Measurements from ENCODE around the gene PPIL1. TPM values are rescaled to one million over a fixed set of nuclear protein-coding genes. Genes with fewer than 3 reads are reported as not detected.

Gene PPIL1
- total and polyA plus RNA-seq, 2 of the 4 experiments (the other 2 are of a cell fraction): 28.4 to 58.4 TPM

DNA sequence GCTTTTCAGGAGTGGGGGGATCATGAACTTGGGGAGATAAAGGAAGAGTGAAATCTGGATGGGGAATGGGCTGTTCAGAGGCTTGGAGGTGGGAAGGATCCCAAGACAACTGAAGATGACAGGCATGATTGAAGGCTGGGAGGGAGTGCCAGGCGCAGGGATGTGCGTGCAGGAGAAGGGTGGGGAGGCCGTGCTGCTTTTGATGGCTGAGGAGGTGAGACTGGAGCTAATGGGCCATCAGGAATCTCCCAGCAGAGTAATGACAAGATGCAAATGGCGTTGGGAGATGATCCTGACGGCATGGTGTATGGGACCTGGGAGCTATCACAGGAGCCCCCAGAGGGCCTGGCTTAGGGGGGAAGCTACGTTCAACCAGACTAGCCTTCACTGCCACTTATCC is 36.9 kb downstream of the PPIL1 start:
- in situ Hi-C loops (cut with MboI; ENCODE audit: low sequenced_read_pairs) (no loop called here), intact Hi-C loops (cut with micrococcal nuclease) (loop anchor here (5.0 kb wide), 1 partner anchor 45 kb away; no protein-coding TSS in a partner anchor), dilution Hi-C loops (cut with HindIII; ENCODE audit: low sequenced_read_pairs, unreplicated experiment) (no loop called here)
- no peak overlapping the region for H3K4me2 ChIP-seq (ENCODE audit: low read depth, low read length)
- H3K9ac ChIP-seq (ENCODE audit: low read depth, low read length): no peak overlapping the region
- H3K36me3 ChIP-seq (ENCODE audit: control insufficient read depth, insufficient read depth, low read length): no peaks in the 10 kb centered on the region
- no peaks in the 10 kb centered on the region for H3K79me1 ChIP-seq (ENCODE audit: low read depth in 1 of 2, low read length in 2 of 2)
- no peak overlapping the region for H2AK9ac ChIP-seq (replicated peaks; ENCODE audit: low read depth, low read length, poor library complexity)
- no peak overlapping the region for H2BK5ac ChIP-seq (ENCODE audit: low read depth, low read length, poor library complexity, severe bottlenecking)
- H4K91ac ChIP-seq (ENCODE audit: insufficient read depth, low read depth, low read length): no peak overlapping the region
- BruUV-seq (replicated peaks): no TSS peak
- no peak overlapping the region for H3K56ac ChIP-seq (ENCODE audit: extremely low read depth, insufficient read depth, low read length)
- H2BK120ac ChIP-seq (ENCODE audit: low read depth, low read length): no peak overlapping the region
- H3K4me1 ChIP-seq (ENCODE audit: control insufficient read depth, insufficient read depth, low read length): peaks cover 8% of the 10 kb centered on the region; the same call in 1 of the 2 replicates
- no peaks in the 10 kb centered on the region for H3K9me3 ChIP-seq (ENCODE audit: control insufficient read depth, insufficient read depth, low read length)
- TF ChIP-seq MAZ (IDR thresholded peaks at IDR 0.05; ENCODE audit: borderline replicate concordance, low read depth, low read length) (no peak), RFX5 (IDR thresholded peaks at IDR 0.05; ENCODE audit: low read depth, low read length) (no peak), SMC3 (IDR thresholded peaks at IDR 0.05; ENCODE audit: low read depth, low read length) (no peak), BHLHE40 (IDR thresholded peaks at IDR 0.05; ENCODE audit: low read depth, low read length) (no peak), CHD1 (IDR thresholded peaks at IDR 0.05; ENCODE audit: low read depth, low read length) (no peak), CEBPB (IDR thresholded peaks at IDR 0.05; ENCODE audit: low read depth, low read length) (no peak), RAD21 (IDR thresholded peaks at IDR 0.05; ENCODE audit: low read length) (no peak), NFE2L2 (IDR thresholded peaks at IDR 0.05; ENCODE audit: low read depth, low read length) (no peak), MAFK (IDR thresholded peaks at IDR 0.05; ENCODE audit: low read depth, low read length) (no peak), RCOR1 (IDR thresholded peaks at IDR 0.05; ENCODE audit: insufficient replicate concordance, low read length) (no peak), MXI1 (IDR thresholded peaks at IDR 0.05; ENCODE audit: borderline replicate concordance, low read depth, low read length) (no peak), FOS (IDR thresholded peaks at IDR 0.05; ENCODE audit: low read depth, low read length) (no peak)
- TF ChIP-seq, protein P1, sequence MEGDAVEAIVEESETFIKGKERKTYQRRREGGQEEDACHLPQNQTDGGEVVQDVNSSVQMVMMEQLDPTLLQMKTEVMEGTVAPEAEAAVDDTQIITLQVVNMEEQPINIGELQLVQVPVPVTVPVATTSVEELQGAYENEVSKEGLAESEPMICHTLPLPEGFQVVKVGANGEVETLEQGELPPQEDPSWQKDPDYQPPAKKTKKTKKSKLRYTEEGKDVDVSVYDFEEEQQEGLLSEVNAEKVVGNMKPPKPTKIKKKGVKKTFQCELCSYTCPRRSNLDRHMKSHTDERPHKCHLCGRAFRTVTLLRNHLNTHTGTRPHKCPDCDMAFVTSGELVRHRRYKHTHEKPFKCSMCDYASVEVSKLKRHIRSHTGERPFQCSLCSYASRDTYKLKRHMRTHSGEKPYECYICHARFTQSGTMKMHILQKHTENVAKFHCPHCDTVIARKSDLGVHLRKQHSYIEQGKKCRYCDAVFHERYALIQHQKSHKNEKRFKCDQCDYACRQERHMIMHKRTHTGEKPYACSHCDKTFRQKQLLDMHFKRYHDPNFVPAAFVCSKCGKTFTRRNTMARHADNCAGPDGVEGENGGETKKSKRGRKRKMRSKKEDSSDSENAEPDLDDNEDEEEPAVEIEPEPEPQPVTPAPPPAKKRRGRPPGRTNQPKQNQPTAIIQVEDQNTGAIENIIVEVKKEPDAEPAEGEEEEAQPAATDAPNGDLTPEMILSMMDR (conservative IDR thresholded peaks at IDR 0.05; ENCODE audit: low read depth, low read length): no peak
- TF ChIP-seq, protein P2, sequence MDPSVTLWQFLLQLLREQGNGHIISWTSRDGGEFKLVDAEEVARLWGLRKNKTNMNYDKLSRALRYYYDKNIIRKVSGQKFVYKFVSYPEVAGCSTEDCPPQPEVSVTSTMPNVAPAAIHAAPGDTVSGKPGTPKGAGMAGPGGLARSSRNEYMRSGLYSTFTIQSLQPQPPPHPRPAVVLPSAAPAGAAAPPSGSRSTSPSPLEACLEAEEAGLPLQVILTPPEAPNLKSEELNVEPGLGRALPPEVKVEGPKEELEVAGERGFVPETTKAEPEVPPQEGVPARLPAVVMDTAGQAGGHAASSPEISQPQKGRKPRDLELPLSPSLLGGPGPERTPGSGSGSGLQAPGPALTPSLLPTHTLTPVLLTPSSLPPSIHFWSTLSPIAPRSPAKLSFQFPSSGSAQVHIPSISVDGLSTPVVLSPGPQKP (IDR thresholded peaks at IDR 0.05; ENCODE audit: borderline replicate concordance, low read depth, low read length): no peak
- TF ChIP-seq, protein P3, sequence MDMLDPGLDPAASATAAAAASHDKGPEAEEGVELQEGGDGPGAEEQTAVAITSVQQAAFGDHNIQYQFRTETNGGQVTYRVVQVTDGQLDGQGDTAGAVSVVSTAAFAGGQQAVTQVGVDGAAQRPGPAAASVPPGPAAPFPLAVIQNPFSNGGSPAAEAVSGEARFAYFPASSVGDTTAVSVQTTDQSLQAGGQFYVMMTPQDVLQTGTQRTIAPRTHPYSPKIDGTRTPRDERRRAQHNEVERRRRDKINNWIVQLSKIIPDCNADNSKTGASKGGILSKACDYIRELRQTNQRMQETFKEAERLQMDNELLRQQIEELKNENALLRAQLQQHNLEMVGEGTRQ (IDR thresholded peaks at IDR 0.05; ENCODE audit: low read depth, low read length): no peak
- ChIA-PET CTCF (no interaction called here), POLR2A (ENCODE audit: unreplicated experiment) (no interaction called here)
- H2BK20ac ChIP-seq (ENCODE audit: low read depth, low read length): no peak overlapping the region
- no peak for DNase-seq
- H3K4ac ChIP-seq (ENCODE audit: low read depth, low read length): no peak overlapping the region
- H2AFZ ChIP-seq (replicated peaks; ENCODE audit: low read length, poor library complexity): no peak overlapping the region
- WGBS, 2 experiments (ENCODE audit: extremely low coverage in 2 of 2, insufficient read length in 1 of 2): 81% methylated on average over 3 of the region's 6 CpGs; no CpG with 5 or more reads in 1 of the 2 experiments
- no peak overlapping the region for H3K27ac ChIP-seq (ENCODE audit: insufficient read depth, low read length)
- ATAC-seq (ENCODE audit: low read depth): no peak
- no peaks in the 10 kb centered on the region for H4K20me1 ChIP-seq (ENCODE audit: insufficient read depth, low read length)
- no peak overlapping the region for H3K14ac ChIP-seq (replicated peaks; ENCODE audit: low read depth, low read length)
- no peak overlapping the region for H2AK5ac ChIP-seq (ENCODE audit: low read depth, low read length)
- no peaks in the 10 kb centered on the region for H3K9me1 ChIP-seq (ENCODE audit: insufficient read depth, low read length)
- peaks cover 60% of the 10 kb centered on the region for H3K27me3 ChIP-seq (ENCODE audit: control insufficient read depth, insufficient read depth, low read length)
- H3K23ac ChIP-seq (ENCODE audit: low read depth, low read length): no peak overlapping the region; the same call in 1 of the 2 replicates
- no peak overlapping the region for H4K8ac ChIP-seq (ENCODE audit: low read depth in 2 of 2, low read length in 2 of 2)
- no peak overlapping the region for H4K5ac ChIP-seq (ENCODE audit: low read depth, low read length)
- H3K4me3 ChIP-seq (ENCODE audit: insufficient read depth, low read depth, low read length): no peak overlapping the region
- no peak overlapping the region for H2BK15ac ChIP-seq (ENCODE audit: low read depth, low read length)
- H3K18ac ChIP-seq (ENCODE audit: low read depth, low read length): no peak overlapping the region

Data from IMR-90 (cell line).